Fibroblast of upper back skin (primary cell): Measurements from ENCODE around the gene HNRNPA0.

ENCODE experiments used
- DNase-seq: peaks from one replicate; pipeline ENCODE4 v3.0.0-alpha.2; 2013

Gene HNRNPA0

DNA sequence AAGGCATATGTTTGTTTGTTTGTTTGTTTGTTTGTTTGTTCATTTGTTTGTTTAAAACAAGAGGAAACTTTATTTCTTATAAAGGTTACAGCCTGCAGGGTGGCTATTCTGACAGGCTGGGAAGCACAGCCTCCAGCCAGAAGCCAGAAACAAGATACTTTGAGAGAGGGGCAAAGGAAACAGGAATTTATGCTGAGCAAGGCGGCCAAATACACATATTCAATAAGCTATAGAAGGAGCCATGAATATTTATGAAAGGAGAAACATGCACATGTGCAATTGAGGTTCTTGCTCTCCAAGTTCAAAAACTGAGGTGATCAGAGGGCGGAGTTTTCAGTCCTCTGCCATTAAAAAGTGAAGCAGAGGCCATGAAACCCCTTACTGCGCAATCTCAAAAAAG lies 37.8 kb downstream of the HNRNPA0 start:
- DNase-seq, result no peak

DNA sequence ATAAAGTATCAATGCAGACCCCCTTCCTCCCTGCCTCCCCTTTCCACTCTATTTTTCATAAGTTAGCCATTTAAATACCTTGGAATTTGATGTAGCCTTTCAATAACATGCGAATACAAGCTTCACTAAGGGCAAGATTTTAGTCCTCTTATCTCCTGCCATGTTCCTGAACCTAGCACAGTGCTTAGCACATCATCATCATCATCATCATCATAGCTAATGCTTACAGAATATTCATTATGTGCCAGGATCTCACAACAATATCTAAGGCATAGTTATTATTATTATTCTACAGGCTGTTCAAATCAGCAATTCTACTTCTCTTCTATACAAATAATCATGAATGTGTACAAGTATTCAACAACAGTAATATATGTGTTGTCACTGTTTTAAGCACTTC lies 38.7 kb downstream of the HNRNPA0 start:
- DNase-seq, result no peak

DNA sequence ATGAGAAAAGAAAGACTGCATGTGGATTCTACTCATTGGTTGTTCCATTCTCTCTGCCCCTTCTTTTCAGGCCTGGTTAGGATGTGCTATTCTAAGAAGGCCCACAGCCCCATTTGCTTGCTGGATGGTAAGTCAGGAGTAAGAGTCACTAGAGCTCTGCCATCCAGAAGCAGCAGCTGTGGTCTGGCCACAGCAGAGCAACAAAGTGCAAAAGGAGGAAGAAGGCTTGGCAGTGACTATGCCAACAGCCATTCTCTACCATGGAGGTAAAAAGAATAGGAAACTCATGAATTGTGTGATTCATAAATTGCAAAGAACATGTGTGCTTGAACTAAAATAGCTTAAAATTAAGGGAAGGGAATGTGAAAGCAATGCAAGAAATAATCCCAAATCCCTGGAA lies 39.2 kb downstream of the HNRNPA0 start:
- no peak for DNase-seq

DNA sequence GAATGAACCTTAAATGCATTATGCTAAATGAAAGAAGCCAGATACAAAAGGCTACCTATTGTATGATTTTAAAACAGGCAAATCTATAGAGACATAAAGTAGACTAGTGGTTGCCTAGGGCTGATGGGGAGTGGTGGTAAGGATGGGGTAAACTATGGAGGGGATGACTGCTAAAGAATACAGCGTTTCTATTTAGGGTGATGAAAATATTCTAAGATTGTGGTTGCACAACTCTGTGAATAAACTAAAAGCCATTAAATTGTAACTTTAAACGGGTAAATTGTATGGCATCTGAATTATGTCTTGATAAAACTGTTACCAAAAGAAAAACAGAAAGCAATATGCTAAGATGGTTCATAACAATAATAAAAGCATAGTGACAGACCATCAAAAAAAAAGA lies 39.7 kb downstream of the HNRNPA0 start:
- DNase-seq, result no peak

DNA sequence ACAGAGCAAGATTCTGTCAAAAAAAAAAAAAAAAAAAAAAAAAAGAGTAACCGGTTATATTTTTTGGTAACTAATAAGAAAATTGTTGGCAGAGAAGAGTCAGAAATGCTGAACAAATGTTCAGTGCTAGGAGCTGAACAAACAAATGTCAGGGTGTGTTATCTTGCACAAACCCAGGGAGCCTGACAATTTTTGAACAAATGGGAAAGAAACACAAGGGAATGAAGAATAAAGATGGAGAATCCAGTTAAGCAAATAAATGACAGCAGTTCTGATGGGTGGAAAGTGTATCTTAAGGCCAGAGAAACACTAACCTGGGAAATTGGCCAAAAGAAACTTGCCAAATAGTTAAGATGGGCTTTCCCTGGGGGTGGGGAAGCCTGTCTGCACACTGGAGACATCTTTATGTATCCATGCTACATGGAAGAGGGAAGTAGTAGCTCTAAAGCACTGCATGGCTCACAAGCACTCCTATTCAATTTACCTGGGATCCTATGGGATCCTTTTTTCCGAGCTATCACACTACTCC lies 42.0 kb downstream of the HNRNPA0 start:
- peak; percentile 24 for DNase-seq

DNA sequence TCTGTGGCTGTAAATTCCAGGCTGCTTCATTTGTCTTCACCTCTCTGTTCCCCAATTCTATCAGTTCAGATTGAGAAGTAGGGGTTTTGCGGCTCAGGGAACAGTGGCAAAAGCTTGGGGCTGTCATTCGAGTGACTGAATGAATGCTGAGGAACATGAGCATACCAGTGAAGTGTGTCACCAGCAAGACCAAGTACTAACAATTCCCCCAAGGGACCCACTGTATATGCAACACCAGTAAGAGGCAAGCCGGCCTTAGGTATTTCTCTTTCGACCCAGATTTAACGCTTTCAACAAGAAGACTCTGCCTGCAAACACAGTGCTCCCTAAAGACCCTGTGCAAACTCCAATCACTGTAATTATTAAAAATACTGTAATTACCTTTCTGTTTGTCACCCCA lies 44.1 kb downstream of the HNRNPA0 start:
- DNase-seq, result peak; percentile 29

DNA sequence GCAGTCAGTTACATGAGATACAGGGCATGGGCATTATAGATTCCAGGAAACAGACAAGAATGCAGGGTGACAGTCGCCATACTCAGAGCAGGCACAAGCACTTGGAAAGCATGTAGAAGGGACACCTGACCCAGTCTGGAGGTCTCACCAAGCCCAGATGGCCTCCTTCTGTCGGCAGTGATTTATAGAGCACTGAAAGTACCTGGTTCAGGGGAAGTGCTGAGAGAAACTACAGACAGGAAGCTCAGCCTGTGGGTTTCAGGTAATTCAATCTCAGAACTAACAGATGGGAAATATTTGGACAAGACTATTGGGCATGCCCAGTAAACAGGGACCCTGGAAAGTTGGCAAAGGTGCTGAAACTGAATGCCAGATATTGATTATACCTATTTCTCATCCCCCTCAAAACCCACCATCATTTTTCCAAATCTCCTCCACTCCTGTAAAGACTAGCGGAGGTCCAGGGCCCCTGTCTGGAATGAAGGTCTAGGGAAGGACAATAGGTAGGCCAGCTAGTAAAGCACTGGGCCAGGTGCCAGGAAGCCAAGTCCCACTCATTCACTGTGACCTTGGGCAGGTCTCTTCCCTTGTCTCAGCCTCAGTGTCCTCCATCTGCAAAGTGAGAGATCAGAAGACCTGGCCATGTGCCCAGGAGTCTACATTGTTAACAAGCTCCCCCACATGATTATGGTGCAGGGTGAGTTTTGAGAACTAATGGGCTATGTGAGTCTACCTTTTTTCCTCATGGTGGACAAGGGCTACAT lies 45.2 kb downstream of the HNRNPA0 start:
- DNase-seq, result no peak

DNA sequence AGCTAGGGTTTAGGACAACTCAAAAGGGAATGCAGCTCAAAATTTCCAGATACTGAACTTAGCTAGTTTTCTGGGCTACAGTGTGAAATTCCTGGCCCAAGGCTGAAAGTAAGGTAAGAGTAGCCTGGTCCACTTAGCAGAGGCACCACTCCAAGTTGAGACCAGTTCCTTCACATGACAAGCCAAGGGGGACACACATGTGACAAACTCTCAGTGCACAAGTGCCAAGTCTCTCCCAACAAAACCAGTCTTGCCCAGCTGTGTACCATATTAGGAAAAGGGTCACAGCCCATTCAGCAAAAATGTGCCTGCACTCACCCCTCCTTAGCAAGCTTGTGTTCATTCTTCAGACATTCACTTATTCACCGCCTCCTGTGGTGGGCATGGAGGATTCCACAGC lies 46.1 kb downstream of the HNRNPA0 start:
- no peak for DNase-seq

DNA sequence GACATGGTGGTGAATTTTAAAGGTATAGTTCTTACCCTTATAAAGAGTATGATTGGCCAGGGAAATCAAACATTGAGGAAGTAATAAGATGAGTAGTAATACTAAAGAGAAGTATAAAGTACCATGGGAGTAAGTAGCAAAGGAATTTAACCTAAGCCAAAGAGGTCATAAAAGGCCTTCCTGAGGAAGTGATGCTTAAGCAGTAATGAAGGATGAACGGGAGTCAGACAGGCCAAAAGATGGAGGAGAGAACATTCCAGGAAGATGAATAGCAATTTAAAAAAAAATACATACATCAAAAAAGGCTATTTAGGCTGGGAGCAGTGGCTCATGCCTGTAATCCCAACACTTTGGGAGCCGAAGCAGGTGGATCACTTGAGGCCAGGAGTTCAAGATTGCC lies 47.3 kb downstream of the HNRNPA0 start:
- DNase-seq, result peak; percentile 22

DNA sequence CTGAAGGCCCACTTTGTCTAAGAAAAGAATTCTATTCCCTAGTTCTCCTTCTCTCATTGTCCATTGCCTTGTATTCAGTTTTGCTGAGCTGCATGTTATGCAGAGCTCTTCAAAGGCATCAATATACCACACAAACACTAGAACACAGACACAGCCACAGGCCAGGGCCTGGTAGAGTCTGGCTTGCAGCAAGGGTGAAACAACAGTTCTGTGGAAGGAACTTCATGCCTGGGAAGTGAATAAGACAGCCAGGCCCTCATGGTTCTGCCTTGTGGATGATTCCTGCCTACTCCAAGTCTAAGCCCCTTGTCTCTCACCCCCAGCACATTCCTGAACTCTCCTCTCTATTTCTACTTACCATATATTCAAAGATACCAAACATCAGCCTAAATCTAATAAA lies 49.1 kb downstream of the HNRNPA0 start:
- peak; percentile 24 for DNase-seq

DNA sequence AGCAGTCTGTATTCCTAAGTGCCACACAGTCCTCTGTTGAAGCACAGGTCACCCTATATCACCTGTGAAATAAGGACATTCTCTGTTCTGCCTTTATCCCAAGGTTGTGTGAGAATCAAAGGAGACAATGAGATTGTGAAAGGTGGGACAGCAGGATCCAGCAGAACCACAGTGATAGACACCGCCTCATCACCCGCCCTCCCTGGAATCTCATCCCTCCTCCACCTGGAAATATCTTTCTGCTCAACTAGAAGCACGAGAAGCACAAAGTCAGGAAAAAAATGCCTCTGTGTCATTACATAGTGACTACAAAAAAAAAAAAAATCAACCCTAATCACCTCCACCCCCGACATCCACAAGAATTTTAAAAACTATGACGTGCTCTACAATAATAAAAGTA lies 50.6 kb downstream of the HNRNPA0 start:
- DNase-seq, result no peak

DNA sequence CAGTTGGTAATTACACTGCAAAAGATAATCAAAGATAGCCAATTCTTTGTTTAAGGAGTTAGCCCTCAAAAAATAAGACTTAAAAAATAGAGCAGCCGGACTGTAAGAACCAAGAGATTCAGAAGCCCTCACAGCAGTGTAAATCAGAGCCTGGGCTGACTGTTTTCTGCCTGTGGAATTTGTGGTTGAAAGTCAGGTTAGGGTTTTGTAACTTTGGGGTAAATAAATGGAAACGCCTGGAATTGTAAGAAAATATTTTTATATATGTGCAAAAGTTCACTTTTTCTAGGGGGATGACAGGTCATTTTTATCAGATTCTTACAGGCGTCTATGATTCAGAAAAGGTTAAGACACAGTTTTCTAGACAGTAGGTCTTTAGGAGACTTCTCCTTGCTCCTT lies 53.9 kb downstream of the HNRNPA0 start:
- peak; percentile 14 for DNase-seq

DNA sequence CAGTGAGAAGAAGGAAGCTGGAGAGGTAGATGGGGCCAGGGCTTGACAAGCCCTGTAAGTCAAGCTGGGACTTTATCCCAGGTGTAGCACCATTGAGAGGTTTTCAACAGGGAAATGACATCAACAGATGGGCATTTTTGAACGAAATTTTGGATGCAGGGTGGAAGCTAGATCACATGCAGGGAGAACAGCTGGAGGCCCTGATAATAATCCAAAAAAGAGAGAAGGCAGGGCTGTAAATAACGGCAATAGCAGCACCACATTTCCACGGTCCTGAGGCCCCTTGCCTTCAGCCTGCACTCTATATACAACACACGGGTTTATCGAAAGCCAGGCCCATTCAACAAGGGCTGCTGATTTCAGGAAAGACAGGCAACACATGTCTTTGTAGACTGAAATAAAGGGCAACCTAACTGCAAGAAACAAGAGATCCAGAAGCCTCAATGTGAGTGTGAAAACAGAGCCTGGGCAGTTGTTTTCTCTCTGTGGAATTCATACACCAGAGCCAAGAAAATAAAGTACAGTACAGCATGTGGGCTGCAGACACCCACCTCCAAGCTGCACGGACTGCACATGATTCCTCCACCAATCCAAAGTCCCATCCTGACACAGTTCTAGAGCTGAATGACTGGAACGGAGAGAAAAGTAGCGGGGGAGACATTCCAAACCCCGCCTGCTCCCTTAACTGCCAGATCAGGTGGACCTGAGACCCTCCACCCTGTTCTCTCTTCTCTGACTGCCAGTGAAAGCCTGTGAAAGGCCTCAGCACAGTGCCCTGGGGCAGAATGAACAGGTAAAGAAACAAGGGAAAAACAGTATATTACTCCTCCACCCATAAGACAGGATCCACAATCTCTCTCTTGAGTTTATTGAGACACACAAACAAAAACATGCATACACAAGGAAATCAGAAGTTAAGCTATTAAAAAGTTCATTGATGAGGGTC lies 54.6 kb downstream of the HNRNPA0 start:
- DNase-seq, result peak; percentile 8

DNA sequence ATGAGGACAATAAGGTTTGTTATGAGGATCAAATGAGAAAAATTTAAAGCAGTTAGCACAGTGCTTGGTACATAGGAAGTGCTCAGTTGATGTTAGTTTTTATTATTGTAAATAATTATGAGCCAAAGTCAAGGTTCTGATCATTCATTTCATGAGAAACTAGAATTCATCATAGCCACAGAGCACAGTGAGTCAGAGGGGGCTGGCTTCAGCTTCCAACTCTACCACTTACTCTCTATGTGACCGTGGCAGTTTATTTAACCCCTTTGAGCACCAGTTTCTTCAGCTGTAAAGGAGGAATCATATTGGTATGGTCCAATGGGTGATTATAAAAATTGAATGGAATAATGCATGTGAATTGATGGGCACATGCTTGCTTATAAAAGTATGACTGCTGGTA lies 57.7 kb downstream of the HNRNPA0 start:
- peak; percentile 27 for DNase-seq

DNA sequence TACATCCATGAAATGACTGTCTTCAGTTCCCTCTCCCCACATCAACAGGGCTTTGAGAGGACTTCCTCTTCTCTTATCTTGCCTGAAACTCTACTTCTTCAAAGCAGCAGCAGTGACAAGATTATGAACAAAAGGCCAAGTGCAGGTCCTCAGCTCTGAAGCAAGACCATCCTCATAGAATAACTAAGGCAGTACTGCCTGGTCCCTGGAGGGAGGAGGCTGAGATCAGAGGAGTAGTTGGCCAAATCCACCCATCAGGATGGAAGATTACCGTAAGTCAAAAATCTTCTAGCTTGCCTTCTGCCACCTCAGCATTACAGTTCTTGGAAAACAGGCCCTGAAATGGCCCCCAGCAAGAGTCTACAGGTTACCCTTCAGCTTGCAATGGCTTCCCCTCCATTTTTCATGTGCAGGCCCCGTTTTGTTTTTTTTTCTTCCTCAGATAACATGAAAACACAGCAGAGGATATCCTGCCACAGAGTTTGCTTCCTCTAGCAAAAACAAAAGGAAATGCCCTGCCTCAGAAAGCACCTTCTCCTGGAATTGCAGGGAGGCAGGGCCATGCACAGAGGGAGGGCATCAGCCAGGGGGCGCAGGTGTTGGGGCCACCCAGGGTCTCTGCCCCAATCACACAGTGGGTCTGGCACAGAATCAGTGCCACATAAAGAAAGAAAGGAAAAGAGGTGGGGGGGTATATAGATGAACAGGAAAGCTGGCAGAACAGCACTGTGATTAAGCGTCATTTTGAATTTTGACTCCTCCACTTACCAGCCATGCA lies 58.3 kb downstream of the HNRNPA0 start:
- DNase-seq, result no peak
